COLO668 (cell line): ENCODE measurements around the gene CBX1.
A peak's percentile ranks its signal among the peaks of the same experiment; 100 is the strongest.
"Not testable (repeated sequence)": the region's sequence is repeated elsewhere in the genome, so short reads cannot be mapped to it uniquely, and the experiment has no call there.

ENCODE experiments used
- DNase-seq: peaks from one replicate; lab custom pipeline; 2025; ENCODE audit not compliant: unreplicated experiment; lab: John Stamatoyannopoulos, UW

The CBX1 gene

DNA sequence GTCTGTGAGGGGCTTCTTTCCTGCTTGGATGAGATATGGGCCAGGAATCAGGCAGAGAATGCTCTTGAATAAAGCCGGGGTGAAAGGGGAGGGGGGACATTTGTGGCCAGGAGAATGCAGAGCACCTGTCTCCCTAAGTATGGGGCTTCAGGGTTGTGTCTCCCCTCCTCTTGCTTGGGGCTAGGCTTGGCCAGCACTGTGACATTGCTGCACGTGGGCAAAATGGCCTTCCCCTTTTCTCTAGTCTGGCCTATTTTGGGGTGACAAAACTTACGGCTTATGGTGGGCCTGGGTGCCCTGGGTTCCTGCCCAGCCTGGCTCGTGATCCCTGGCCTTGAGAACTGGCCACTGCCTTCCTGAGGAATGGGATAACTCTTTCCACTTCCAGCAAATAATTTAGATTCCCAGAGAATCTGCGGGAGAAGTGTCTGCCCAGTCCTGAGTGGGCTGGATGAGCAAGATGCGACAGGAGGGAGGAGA is 47.5 kb downstream of the CBX1 start:
- no peak for DNase-seq

DNA sequence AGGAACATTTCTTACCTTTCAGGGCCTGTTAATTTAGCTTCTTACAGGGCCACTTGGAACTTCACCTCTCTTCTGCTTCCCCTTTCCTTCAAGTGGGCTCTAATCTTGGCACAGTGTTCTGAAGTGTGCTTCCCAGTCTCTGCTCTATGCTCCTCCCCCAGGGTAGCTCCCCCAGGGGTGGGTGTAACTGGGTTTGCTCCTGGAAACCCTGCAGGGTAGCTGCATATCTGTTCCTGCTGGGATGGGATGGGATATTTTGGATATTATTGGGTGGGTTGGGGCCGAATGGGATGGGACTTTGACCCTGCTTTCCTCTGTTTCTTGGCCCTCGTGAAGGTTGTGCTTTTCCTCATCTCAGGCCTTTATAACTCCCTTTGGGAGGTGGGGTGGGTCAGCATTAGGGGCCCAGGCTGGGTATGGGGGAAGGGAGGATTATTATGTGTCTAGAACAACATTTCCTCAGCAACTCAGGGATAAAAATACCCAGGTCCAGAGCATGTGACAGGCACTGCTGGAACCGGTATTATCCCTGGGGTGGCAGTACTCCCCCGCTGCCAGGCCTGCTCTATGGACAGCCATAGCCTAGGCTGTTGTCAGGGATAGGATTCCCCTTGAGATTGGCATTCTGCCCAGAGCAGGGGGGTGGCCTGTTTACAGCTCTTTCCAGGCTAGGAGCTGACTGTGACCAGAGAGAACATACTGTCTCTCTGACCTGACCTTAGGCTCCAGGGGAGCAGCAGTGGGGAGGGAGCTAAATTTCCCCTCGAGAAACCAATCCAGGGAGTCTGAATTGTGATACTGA is 48.1 kb downstream of the CBX1 start:
- peak; percentile 78 for DNase-seq

DNA sequence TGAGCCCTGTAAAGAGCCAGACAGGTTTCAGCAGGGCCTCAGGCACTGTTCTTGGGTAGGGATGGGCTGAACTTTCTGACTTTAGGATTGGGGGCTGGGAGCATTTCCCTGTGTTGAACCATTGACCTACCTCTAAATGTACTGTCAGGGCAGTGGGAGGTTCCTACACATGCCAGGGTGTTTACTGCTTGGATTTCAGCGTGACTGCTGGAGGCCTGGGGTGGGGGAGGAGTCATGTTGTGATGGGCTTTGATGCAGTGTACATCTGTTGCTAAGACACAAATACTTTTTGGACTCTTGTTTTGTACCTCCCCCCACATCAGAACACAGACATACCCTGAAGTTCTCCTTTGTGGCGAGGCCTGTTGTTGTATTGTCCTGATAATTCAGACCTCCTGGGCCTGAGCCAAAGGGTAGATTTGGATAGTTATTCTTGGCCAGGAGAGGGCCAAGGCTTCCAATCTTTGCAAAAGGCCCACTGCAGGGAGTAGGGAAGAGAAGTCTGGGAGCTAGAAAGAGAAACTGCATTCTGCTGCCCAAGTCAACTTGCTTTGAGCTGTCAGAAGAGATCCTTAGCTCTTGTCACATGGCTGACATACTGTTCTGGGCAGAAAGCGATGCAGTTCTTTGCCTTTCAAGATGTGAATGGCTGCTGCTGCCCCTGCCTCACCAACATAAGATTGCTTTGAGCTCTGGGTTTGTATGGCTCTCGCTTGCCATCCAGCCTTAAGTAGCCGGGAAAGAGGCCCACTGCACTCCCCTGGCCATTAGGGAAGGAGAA is 49.4 kb downstream of the CBX1 start:
- peak; percentile 2 for DNase-seq

DNA sequence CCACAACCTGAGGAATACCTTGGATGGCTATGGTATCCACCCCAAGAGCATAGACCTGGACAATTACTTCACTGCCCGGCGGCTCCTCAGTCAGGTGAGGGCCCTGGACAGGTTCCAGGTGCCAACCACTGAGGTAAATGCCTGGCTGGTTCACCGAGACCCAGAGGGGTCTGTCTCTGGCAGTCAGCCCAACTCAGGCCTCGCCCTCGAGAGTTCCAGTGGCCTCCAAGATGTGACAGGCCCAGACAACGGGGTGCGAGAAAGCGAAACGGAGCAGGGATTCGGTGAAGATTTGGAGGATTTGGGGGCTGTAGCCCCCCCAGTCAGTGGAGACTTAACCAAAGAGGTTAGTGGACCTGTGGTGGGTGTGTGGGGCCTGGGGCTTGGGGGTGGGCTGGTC is 50.0 kb downstream of the CBX1 start:
- DNase-seq, result no peak

DNA sequence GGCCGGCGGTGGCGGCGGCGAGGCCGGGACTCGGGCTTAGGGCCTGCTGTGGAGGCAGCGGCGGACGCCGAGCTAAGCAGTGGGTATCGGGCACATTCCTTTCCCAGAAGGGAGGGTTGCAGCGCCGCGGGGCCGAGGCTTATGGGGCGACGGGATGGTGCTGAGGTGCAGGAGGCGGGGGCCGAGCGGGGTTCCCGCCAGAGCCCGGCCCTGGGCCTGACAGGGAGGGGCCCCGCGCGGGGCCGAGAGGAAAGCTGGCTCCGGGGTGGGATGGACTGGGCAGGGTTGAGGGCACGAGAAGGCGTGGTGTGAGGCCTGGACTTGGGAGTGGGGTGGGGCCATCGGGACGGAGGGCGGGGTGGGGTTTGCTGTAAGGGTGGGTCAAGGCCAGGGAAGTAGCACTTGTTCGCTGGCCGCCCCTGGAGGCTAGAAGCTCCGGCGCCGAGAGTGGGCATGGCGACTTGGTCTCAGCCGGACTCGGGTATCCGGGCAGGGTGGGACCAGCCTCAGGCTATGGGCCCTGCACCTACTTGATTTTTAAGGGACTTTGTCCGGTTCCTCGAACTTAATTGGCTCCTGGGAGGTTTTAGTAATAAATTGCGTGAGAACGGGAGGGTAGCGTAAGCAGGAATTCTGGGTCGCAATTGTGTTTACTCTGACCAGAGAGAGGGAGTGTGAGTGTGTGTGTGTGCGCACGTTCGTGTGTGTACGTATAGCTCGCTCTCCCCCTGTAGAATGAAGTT is 52.7 kb downstream of the CBX1 start:
- peak; percentile 78 for DNase-seq

DNA sequence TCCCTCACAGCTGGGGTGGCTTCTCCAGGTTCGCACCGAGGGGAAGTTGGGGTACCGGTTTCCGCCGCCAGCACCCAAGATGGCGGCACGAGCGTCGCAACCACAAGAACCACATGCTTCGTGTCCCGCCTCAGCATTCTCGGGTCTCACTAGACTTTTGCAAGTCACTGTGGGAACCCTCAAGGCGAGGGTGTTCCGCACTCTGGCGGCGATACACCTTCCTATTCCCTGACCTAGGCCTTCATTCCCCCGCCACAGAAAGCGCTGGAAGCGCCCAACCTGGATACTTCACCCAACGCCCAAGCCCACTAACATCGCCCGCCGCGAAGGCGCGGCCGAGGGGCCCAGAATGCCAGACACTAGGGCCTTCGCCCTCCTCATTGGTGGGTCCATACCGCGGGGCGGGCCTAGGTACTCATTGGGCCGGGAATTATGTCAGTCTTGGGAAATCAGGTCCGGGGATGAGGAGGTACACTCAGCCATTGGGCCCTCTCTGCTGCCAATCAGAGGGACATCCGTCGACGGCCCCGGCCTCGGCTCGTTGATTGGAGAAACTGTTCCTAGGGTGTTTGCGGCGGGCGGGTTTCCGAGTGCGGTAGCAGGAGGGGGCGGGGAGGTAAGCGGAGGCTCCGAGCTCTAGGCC is 53.4 kb downstream of the CBX1 start, which contains the start of gene NFE2L1:
TSS of gene NFE2L1 (plus strand) at position 619 of the 643 bp plus-strand sequence. CDS start 2,760 bp downstream, outside the sequence.
- peak; percentile 96 for DNase-seq

DNA sequence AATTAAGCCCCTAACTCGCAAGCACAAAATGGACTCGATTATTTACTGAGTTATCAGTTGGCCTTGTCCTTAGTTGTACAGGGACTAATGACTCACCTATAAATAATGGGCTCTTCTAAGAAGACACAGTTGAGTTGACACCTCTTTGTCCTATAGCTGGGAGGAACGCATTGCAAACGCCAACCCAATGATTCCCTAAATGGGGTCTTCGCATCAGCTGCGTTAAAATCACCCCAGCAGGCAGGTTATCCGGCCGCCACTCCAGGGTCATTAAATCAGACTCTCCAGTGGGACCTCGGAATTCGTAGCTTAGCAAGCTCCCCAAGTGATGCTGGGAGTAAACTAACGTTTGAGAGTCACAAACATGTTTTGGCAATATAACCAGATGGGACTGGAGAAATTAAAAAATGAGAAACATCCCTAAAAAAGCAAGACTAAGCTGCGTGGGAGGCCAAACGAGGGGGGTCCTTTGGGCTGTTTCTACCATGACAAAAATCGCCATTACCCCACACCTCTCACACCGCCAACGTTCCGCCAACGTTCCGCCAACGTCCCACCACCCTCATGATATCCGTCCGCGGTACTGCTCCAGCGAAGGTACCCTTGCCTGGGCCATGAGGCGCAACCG is 54.1 kb downstream of the CBX1 start:
- DNase-seq, result no peak

DNA sequence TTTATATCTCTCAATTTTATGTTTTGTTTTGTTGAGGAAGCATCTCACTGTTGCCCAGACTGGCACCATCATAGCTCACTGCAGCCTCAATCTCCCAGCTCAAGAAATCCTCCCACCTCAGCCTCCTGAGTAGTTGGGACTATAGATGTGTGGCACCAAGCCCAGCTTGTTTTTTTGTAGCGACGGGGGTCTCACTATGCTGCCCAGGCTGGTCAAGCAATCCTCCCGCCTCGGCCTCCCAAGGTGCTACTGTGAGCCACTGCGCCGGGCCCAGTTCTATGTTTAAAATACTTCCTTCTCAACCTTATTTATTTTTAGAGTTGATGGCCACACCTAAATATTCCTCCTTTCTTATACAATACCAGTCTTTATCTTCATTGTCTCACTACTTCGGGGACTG is 55.0 kb downstream of the CBX1 start:
- DNase-seq, result no peak

DNA sequence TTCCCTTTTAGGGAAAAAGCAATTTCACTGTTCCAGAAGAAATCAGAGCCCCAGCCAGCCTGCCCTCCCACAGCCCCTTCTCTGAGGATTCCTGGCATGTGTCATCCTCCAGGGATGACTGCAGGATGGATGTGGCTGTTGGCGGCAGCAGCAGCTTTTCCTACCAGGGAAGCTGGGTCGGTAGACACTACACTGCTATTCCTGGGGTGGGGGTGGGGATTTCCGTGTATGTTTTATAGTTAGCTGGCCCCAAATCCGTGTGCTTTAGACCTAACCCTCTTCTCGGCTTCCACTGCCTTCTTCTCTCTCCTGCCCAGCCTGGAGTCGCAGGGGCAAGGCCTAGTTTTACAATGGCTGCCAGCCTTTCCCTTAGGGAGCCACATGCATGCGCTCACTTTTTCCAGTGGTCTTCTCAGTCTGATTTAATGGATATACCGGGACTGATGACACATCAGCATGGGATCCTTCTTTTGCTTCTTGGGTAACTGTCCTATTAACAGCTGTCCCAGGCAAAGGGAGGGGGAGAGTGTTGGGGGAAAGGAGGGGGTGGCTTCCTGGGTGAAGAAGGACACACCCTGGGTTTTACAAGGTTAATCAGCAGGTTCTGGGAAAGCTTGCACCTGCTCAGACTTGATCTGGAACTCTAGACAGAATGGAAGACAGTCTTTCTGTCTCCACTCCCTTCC is 55.8 kb downstream of the CBX1 start:
- no peak for DNase-seq

DNA sequence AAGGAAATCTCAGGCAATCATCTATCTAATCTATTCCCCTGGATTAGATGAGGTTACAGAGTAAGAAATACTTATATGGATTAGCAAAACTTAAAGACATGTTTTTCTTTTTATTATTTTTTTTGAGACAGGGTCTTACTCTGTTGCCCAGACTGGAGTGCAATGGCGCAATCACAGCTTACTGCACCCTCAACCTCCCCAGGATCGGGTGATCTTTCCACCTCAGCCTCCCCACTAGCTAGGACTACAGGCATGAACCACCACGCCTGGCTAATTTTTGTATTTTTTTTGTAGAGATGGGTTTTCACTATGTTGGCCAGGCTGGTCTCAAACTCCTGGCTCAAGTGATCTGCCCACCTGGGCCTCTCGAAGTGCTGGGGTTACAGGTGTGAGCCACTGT is 56.4 kb downstream of the CBX1 start:
- DNase-seq, result no peak

DNA sequence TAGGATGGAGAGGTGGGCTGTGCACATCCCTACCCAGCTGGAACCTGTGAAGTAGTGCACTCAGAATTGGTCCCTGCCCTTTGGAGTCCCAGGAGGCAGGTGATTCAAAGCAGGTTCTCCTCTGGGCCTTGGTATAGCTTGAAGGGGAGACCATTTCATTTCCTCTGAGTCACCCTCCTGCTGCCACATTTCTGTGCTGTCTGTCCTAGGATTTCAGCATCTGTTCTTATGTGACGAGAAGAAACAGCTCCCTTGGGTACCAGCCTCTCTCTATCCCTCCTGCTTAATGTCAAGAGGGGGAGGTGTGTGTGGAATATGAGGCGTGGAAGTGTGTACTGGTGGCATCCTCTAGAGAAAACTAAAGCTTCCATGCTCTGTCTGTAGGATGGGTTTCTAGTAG is 58.1 kb downstream of the CBX1 start:
- no peak for DNase-seq

DNA sequence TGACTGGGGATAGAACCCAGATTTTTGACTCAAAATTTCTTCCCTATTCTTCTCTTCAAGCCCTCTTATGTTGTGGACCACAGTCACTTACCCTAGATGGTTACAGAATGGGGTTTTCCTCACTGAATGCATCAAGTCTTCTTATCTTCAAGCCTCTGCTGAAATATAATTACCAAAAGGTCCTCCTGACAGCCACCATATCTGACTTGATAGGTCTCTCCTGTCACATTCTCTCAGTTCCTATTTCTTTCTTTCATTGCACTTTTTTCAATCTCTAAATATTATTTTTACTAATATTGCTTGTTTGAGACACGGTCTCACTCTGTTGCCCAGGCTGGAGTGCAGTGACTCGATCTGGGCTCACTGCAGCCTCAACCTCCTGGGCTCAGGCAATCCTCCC is 62.6 kb downstream of the CBX1 start:
- no peak for DNase-seq

DNA sequence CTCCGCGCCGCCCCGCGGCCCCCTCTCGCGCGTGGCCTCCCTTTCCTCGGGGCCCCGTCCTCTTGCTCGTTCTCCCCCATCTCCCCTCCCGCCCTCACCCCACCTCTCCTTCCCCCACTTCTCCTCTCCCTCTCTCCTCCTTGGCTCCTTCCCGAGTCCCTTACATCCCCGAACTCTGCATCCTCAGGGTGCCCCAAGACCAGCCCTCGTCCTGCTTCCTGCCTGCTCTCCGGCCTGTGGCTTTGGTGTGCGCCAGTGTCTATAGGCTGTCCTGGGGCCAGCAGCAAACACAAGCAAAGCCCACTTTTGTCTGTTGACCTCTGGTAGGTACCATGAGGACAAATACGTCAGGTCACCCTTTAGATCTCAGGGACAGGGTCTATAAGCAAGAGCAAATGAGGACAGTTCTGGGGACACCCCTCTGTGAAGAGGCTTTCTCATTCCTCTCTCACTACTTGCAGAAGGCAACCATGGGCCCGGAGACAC is 63.4 kb downstream of the CBX1 start:
- no peak for DNase-seq

DNA sequence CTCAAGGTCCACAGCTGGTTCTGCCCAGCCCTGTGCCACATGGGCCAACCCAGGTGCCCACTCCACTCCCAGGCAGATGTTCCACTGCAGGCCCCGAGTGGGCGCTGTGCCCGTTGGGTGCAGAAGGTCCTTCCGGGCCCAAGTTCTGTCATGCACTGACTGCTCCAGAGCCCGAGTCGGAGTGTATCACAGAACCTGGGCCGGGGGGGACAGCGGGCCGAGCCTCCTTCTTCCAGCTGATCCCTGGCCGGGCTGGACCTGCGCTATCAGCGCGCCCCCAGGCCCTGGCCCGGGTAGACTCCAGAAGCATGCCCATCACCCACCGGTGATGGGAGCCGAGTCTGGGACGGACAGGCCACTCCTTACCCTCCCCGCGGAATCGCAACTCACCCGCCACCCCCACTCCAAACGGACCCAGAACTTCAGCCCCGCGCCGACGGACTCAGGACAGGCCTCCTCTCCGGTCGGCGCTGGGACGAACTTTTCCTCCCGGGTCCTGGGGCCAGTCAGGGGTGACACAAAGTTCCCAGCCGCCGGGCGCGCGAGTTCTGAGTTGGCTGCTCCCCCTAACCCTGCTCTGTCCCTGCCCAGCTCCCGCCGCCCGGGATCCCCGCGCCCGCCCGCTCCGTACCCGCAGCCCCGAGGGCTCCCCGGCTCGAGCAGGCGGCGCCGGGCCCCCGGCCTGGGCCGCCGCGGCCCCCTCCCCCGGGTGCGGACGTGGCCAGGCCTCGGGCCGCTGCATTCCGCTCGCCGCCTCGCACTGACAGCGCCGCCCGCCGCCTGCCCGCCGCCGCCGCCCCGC is 64.0 kb downstream of the CBX1 start, which contains the start of gene COPZ2:
TSS of gene COPZ2 (minus strand) at position 762 of the 802 bp plus-strand sequence. CDS start at position 742, 20 bp downstream.
- DNase-seq, result peak; percentile 36

DNA sequence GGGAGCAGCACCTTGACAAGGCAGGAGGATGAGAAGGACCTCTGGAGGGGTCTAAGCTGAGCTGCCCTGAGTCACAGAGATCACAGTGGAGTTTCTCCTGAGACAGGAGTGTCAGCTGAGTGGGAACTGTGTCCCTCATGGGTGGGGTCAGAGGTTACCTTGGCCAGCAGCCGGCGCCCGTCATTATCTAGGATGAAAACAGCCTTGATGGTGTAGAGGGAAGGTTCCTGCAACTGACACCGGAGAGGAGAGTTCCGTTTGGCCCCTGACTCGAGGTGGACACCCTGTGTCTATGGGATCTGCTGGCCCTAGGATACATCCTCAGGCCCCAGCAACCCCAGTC is 64.6 kb downstream of the CBX1 start:
- no peak for DNase-seq

DNA sequence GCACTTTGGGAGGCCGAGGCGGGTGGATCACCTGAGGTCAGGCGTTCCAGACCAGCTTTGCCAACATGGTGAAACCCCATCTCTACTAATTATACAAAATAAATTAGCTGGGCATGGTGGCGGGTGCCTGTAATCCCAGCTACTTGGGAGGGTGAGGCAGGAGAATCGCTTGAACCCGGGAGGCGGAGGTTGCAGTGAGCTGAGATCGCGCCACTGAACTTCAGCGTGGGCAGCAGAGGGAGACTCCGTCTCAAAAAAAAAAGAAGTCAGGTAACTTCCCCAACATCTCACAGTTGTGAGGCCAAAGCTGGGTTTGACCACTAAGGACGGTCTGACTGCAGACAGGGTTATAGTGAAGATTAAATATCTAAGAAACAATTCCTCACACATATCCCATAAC is 66.5 kb downstream of the CBX1 start:
- not testable (repeated sequence) for DNase-seq

DNA sequence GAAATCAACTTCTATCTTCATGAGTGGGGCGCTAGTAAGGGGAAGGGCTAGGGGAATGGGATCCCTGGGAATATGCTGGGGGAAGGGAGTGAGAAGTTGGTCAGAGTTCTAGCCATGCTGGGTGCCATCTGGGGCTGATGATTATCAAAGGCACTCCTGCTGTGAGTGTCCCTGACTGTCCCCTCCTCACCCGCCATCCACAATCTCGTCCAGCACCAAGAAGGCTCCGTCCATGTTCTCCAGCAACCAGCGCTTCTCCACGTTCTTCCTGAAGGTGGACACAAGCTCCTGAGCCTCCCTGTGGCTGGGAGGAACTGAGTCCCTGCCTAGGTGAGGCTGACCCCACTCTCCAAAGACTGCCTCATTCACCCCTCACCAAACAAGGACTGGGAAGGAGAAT is 69.3 kb downstream of the CBX1 start:
- no peak for DNase-seq

DNA sequence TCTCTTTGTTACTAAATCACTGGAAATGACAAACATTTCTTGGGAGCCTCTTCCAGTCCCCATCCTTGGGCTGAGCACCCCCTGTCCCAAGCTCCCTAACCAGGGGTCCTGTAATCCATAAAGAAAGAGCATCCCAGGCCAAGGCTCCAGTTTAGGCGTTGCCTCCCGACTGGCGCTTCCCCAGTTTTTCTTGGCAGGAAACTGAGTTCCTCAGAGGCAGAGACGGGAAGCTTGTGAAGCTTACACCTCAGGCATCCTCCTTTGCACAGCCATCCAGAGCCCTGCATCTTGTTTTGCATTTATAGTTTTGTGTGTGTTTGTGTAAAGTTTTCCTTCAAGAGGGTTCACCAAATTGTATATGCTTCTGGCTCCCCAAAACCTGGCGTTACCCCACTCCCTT is 70.7 kb downstream of the CBX1 start:
- no peak for DNase-seq

DNA sequence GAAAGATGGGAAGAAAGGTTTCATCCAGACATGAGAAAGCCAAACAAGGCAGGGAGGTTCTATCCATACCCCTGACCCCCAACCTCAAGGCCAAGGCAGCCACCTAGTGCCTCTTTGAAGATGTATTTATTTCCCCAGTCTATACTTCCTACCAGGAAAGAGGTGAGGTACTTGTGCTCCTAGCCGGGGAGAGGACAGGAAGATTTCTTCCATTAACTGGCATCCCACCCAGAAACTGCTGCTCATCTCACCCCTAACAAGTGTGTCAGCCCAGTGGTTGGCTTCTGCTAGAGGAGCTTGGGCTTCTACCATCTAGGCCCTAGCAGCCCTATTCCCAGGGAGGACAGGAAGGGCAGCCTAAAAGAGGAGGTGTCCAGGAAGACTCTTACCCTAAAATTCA is 72.5 kb downstream of the CBX1 start:
- no peak for DNase-seq
